Measurements from ENCODE around the gene PRR5L. TPM values are rescaled to one million over a fixed set of nuclear protein-coding genes. Genes with fewer than 3 reads are reported as not detected.

PRR5L gene
- total RNA-seq, 4 donors from 2014 or later, result 2.2 to 10.9 (median 3.5) TPM

GRCh38 chr11:36431429-36432092 is 135.5 kb downstream of the PRR5L start:
- WGBS, result 64% methylated on average over 11 of the region's 11 CpGs
- Histone ChIP-seq H3K4me3 (no peak overlapping the region), H3K27me3 (no peaks in the 10 kb centered on the region), H3K36me3 (no peaks in the 10 kb centered on the region), H3K27ac (no peak overlapping the region), H3K9me3 (no peaks in the 10 kb centered on the region), H3K4me1 (peaks cover 30% of the 10 kb centered on the region)
- TF ChIP-seq POLR2A (IDR thresholded peaks at IDR 0.05), result no peak
- no peak for TF ChIP-seq EP300 (IDR thresholded peaks at IDR 0.05)
- TF ChIP-seq POLR2AphosphoS5 (IDR thresholded peaks at IDR 0.05), result no peak
- TF ChIP-seq CTCF (IDR thresholded peaks at IDR 0.05), result no peak
- DNase-seq (ENCODE audit: low spot score in 2 of 2), result no peak

- TF ChIP-seq CTCF (IDR thresholded peaks at IDR 0.05) (no peak), POLR2AphosphoS5 (IDR thresholded peaks at IDR 0.05) (no peak), EP300 (IDR thresholded peaks at IDR 0.05) (no peak)
- 70% methylated on average over 2 of the region's 2 CpGs for WGBS
- Histone ChIP-seq H3K4me1 (peaks cover 26% of the 10 kb centered on the region), H3K27me3 (no peaks in the 10 kb centered on the region), H3K27ac (no peak overlapping the region), H3K4me3 (no peak overlapping the region), H3K9me3 (no peaks in the 10 kb centered on the region), H3K36me3 (no peaks in the 10 kb centered on the region)
- DNase-seq (ENCODE audit: low spot score in 2 of 2), result no peak
These were observed 136.0 kb downstream of the PRR5L start for GRCh38 chr11:36432093-36432469.

- 93% methylated on average over 4 of the region's 4 CpGs for WGBS
- peaks cover 22% of the 10 kb centered on the region for H3K4me1 ChIP-seq
- no peaks in the 10 kb centered on the region for H3K36me3 ChIP-seq
- no peaks in the 10 kb centered on the region for H3K27me3 ChIP-seq
- DNase-seq (ENCODE audit: low spot score in 2 of 2), result no peak
- H3K9me3 ChIP-seq, result no peaks in the 10 kb centered on the region
- TF ChIP-seq POLR2AphosphoS5 (IDR thresholded peaks at IDR 0.05) (no peak), POLR2A (IDR thresholded peaks at IDR 0.05) (no peak), CTCF (IDR thresholded peaks at IDR 0.05) (no peak), EP300 (IDR thresholded peaks at IDR 0.05) (no peak)
- no peak overlapping the region for H3K27ac ChIP-seq
- no peak overlapping the region for H3K4me3 ChIP-seq
These were observed 136.7 kb downstream of the PRR5L start for GRCh38 chr11:36432738-36433137.

GRCh38 chr11:36436064-36436463 is 140.0 kb downstream of the PRR5L start:
- H3K27me3 ChIP-seq, result no peaks in the 10 kb centered on the region
- TF ChIP-seq POLR2A (IDR thresholded peaks at IDR 0.05) (no peak), CTCF (IDR thresholded peaks at IDR 0.05) (no peak), POLR2AphosphoS5 (IDR thresholded peaks at IDR 0.05) (no peak), EP300 (IDR thresholded peaks at IDR 0.05) (no peak)
- no peaks in the 10 kb centered on the region for H3K9me3 ChIP-seq
- no peak overlapping the region for H3K27ac ChIP-seq
- WGBS, result 39% methylated on average over 5 of the region's 5 CpGs
- DNase-seq (ENCODE audit: low spot score in 2 of 2), result no peak
- peaks cover 16% of the 10 kb centered on the region for H3K4me1 ChIP-seq
- no peaks in the 10 kb centered on the region for H3K36me3 ChIP-seq
- H3K4me3 ChIP-seq, result no peak overlapping the region

- 72% methylated on average over 2 of the region's 2 CpGs for WGBS
- TF ChIP-seq POLR2A (IDR thresholded peaks at IDR 0.05) (no peak), CTCF (IDR thresholded peaks at IDR 0.05) (no peak), EP300 (IDR thresholded peaks at IDR 0.05) (no peak), POLR2AphosphoS5 (IDR thresholded peaks at IDR 0.05) (no peak)
- Histone ChIP-seq H3K36me3 (no peaks in the 10 kb centered on the region), H3K9me3 (no peaks in the 10 kb centered on the region), H3K4me3 (no peak overlapping the region), H3K27ac (no peak overlapping the region), H3K27me3 (no peaks in the 10 kb centered on the region), H3K4me1 (peaks cover 16% of the 10 kb centered on the region)
- no peak for DNase-seq (ENCODE audit: low spot score in 2 of 2)
These were observed 140.5 kb downstream of the PRR5L start for GRCh38 chr11:36436589-36436988.
